GM06990 (cell line): ENCODE measurements around the gene AK5.
A peak's percentile ranks its signal among the peaks of the same experiment; 100 is the strongest.

Source experiments
- DNase-seq: peaks from one replicate; pipeline ENCODE4 v3.0.0-alpha.2; 2011; ENCODE audit not compliant: insufficient read length; ENCODE audit errors: extremely low read depth
- H3K27me3 ChIP-seq: replicated peaks from 2 replicates; pipeline ENCODE4 v1.6.0; 2011; ENCODE audit warnings: low read length; ENCODE audit not compliant: control insufficient read depth, insufficient read depth
- H3K36me3 ChIP-seq: 2 replicates; pipeline ENCODE4 v1.5.1; 2011; ENCODE audit warnings: low read length; ENCODE audit not compliant: control insufficient read depth, insufficient read depth
- H3K4me3 ChIP-seq: replicated peaks from 2 replicates; pipeline ENCODE4 v1.5.1; 2011; ENCODE audit warnings: low read depth, mild to moderate bottlenecking, control low read depth, low read length
- TF ChIP-seq, protein P1 (sequence below): IDR thresholded peaks from 2 replicates; pipeline ENCODE4 v1.5.1; 2011; ENCODE audit warnings: low read length, control low read depth, mild to moderate bottlenecking, inconsistent platforms; ENCODE audit not compliant: insufficient read depth, poor library complexity, severe bottlenecking

Gene AK5

DNA sequence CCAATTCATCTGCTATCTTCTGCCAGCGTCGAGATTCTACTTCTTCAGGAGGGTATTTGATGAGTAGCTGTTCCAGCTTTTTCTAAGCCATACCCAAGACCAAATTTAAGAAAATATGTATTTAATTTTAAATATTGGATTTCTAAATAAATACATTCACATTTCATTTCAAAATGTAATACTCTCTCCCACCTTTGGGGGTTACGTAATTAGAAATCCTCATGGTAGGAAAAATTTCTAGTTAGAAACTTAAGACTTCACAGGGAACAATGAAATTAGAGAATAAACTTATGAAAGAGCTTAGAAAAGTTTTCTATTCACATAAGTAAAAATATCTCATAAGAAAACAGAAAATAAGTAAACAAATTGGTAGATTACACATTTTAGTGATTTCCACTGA, 297.7 kb downstream of the AK5 start:
- Histone ChIP-seq H3K4me3 (no peak overlapping the region), H3K36me3 (peaks cover 7% of the 10 kb centered on the region), H3K27me3 (no peaks in the 10 kb centered on the region)
- TF ChIP-seq, protein P1, sequence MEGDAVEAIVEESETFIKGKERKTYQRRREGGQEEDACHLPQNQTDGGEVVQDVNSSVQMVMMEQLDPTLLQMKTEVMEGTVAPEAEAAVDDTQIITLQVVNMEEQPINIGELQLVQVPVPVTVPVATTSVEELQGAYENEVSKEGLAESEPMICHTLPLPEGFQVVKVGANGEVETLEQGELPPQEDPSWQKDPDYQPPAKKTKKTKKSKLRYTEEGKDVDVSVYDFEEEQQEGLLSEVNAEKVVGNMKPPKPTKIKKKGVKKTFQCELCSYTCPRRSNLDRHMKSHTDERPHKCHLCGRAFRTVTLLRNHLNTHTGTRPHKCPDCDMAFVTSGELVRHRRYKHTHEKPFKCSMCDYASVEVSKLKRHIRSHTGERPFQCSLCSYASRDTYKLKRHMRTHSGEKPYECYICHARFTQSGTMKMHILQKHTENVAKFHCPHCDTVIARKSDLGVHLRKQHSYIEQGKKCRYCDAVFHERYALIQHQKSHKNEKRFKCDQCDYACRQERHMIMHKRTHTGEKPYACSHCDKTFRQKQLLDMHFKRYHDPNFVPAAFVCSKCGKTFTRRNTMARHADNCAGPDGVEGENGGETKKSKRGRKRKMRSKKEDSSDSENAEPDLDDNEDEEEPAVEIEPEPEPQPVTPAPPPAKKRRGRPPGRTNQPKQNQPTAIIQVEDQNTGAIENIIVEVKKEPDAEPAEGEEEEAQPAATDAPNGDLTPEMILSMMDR, result no peak
- DNase-seq, result no peak

GRCh38 chr1:77582905-77583304, 301.1 kb downstream of the AK5 start:
- Histone ChIP-seq H3K27me3 (no peaks in the 10 kb centered on the region), H3K4me3 (no peak overlapping the region), H3K36me3 (peaks cover 3% of the 10 kb centered on the region)
- TF ChIP-seq, protein P1, result no peak
- DNase-seq, result peak; percentile 13

- peak; percentile 13 for DNase-seq
- Histone ChIP-seq H3K36me3 (peaks cover 3% of the 10 kb centered on the region), H3K4me3 (no peak overlapping the region), H3K27me3 (no peaks in the 10 kb centered on the region)
- TF ChIP-seq, protein P1, result no peak
Observed at GRCh38 chr1:77583483-77583882, 301.7 kb downstream of the AK5 start.

DNA sequence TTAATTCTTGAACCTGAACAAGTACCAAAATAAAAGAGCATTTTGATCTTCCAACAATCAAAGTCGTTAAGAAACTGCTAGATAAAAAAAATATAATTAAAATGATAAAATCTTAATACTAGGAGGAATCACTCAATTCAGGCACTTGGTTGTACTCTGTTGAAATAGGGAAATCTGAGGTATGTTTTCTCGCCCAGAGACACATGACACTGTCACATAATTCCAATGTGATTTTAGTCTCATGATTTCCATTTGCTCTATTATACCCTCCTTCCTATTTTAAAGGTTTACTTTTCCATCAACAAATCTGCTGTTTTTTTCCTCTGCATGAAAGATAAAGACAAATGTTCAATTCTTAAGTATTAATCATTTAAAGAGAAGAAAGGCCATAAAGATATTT, 303.1 kb downstream of the AK5 start:
- H3K36me3 ChIP-seq, result peaks cover 1% of the 10 kb centered on the region
- TF ChIP-seq, protein P1, result no peak
- no peaks in the 10 kb centered on the region for H3K27me3 ChIP-seq
- DNase-seq, result no peak
- H3K4me3 ChIP-seq, result no peak overlapping the region

DNA sequence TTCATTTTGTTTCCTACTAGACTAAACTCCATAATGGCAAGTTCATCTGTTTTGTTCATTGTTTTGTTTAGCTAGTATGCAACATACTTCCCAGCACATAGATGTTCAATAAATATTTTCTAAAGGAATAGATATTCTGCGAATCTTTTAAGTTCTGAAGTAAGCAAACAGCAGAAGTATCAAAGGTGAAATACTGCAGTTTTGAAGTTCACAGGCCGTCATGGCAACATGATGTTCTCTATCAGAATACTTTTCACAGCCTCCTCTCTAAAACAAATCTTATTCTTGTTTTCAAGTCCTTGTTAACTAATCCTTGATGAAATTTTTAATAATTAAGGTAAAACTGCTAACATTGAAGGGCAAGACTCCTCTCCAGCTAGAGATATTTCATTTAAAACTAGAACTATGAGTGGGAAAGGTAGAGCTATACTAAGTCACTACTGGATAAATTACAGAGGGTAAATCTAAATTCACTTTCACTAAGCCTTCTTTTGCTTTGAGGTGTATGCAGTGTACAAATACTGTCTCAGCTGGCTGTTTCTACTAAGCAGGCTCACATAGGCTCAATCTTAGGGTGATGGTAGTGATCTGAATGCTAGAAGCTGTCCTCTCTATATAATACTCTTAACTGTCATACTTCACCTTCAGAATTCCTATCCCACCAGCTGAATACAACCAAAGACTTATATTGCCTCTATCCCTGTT, 303.9 kb downstream of the AK5 start:
- Histone ChIP-seq H3K4me3 (no peak overlapping the region), H3K27me3 (no peaks in the 10 kb centered on the region), H3K36me3 (peaks cover 1% of the 10 kb centered on the region)
- DNase-seq, result no peak
- TF ChIP-seq, protein P1, result no peak

- TF ChIP-seq, protein P1, result no peak
- Histone ChIP-seq H3K27me3 (no peaks in the 10 kb centered on the region), H3K4me3 (no peak overlapping the region), H3K36me3 (no peaks in the 10 kb centered on the region; the same call in 1 of the 2 replicates)
- DNase-seq, result no peak
Observed at GRCh38 chr1:77589231-77589630, 307.4 kb downstream of the AK5 start.
